Stimulated activated CD4-positive, alpha-beta T cell treated with anti-CD3 and anti-CD28 coated beads, TNF-alpha, amount 100 ng/mL, for 4 hours (primary cell): ENCODE data around the gene NOP9.
A peak's percentile ranks its signal among the peaks of the same experiment; 100 is the strongest.

Experiments
- DNase-seq, 3 experiments: peaks; one replicate each; pipeline ENCODE4 v3.0.0-alpha.2; 2020; ENCODE audit warnings: low read depth in 3 of 3

Gene NOP9

DNA sequence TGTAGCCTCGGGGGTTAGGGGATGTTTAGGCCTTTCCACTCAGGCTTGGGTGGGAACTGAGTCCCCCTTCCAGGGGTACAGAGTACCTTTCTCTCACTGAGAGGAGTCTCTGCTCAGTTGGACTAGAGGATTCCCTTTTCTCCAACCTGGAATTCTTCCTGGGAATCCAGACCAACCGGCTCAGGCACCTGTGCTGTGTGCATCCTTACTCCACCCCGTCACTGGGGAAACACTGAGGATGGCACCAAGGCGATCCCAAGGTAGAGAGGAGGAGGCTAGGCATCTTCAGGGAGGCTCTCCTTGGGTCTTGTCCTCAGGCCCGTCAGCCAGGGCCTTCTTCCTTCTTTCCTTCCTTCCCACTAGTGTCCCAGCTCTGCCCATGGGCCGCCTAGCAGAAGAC is 35.8 kb upstream of the NOP9 start:
- DNase-seq, result no peak

DNA sequence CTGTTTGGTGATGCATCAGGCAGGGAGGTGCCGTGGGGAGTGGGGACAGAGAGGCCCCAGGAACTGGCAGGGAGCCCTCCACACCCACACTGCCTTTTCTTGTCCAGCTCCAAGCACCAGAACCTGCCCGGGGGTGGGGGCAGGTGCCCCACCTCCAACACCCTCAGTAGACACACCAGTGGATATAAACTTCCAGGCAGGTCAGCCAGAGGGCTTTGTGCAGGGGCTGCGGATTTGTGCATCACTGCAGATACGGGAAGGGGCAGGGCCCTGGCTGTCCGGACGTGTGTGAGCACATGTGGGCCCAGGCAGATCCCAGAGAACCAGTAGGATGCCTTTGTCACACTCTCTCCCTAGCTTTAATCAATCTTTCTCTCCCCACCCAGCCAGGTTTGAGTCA is 35.4 kb upstream of the NOP9 start:
- no peak for DNase-seq

DNA sequence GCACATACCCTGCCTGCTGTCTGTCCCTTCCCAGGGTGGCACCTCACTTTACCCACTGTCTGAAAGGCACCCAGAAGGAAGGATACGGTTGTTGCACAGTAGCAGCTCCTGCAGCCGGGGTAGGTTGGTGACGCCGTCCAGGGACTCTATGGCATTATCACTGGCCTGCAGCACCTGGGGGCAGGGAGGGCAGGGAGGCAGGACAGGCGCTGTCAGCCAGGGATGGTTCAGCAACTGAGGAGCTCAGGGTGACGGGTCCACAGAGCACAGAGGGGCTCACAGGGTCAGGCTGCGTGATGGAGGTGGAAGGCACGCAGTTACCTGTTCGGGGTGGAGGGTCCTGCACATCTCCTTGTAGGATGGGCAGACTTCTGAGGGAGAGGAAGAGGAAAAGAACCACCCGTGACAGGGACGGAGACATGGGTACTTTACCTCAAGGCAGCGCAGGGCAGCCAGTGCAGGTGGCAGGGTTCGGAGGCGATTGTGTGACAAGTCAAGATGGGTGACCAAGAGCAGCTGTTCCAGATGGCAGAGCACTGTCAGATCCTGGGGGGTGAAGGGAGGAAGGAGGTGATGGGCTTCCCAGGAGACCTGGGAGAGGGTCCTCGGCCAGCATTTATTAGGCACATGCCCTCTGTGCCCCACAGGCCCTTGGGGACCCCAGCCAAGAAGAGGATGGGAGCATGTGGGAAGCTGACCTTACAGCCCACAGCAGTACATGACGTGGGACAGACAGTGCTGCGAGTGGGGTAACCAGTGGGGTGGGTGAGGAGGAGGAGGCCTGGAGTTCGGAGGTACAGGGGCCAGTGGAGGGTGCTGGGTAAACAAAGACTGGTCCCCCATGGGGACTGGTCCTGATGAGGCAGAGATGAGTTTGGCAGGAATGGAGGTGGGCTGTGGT is 33.1 kb upstream of the NOP9 start:
- DNase-seq, result no peak

DNA sequence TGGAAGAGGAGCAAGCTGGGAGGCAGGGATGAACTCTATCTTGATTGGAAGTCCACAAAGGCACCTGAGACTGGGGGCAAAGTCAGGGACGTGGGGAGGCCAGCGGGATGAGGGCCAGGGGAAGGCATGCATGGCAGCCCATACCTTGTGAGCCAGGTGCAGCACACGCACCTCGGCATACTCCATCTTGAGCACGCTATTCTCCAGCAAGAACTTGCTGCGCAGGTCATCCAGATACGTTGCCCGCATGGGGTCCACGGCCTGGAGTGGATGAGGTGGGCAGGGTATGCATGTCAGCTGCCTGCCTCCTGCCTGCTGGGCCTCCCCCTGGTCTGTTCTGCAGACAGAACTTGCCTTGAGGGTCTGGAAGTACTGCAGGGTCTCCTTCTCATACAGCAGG is 32.1 kb upstream of the NOP9 start:
- no peak for DNase-seq

DNA sequence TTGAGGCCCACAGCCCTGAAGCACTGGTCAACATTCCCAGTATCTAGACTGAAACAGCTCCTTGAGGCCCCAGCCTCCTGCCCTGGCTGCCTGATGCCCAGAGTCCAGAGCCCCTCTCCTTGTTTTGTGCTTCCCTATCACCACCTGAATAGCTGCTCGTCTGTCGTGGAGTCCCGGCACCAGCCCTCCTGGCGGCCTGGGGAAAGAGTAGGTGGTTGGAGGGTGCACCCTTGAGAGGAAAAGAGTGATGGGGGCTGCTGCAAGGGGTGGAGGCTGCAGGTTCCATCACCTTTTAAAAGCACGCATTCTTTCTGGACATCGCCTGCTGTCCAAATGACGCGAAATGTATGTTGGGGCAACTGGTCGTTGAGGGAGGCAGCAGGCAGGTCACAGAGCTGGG is 31.4 kb upstream of the NOP9 start:
- DNase-seq, result no peak

DNA sequence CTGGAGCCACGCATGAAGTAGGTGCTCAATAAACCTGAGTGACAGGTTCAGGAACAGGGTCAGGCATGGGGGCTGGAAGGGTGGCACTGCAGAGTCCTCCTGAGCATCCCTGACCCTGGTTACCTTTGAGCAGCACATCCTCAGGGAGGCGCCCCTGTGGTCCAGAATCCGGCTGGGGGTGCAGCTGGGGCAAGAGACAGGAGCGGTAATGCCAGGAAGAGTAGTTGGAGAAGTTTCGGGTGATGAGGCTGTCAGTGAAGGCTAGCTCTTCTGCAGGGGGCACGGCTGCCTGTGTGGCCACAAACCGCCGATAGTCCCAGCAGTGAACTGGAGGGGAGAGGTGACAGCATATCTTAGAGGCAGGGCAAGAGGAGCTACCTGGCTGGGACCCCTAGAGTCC is 30.3 kb upstream of the NOP9 start:
- DNase-seq, result no peak

DNA sequence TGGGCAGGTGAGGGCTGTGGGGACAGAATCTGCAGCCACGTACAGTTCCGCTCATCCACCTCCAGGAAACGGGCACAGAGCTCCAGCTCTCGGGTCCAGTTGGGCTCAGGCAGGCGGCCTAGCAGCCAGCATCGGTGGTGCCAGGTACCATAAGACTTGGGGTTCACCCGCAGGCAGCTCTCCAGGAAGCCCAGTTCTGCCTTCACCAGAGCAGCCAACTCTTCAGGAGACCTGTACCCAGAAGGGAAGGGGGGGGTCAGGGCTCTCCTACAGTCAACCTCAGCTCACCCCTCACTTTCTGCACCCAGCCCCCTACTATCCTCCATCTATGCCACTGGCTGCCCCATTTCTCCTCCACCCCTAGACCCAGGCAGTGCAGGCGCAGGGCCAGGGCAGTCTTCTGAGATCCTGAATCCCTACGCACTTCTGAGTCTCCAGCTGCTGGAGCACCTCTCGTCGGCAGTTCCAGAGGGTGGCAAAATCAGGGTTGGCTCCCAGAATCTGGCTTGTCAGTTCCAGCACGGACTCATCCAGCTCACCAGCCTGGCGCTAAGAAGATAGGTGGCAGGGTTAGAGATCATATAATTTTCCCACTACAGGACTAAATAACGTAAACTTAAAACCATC is 29.6 kb upstream of the NOP9 start:
- DNase-seq, result no peak

DNA sequence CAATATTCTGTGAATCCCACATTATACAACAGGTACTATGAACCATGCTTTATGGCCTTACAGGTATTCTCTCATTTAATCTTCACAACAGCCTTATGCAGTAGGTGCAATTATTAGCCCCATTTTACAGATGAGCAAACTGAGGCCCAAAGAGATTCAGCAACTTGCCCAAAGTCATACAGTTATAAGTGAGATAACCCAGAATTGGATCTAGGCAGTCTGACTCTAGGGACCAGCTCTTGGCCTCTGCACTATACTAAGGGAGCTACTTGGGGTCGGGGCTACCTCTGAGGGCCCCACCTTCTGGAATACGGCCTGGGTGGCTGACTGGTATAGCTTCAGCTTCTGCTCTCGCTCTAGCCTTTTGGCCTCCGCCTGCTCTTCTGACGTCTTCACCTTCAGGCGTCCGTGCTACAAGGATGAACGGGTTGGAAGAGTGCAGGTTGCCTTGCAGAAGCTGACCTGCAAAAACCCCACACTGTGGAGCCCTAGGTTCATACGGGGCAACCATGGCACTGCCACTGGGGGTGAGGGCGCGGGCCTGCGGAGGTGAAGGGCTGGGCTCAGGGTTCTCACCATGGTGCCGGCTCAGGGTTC is 29.0 kb upstream of the NOP9 start:
- DNase-seq, result no peak

DNA sequence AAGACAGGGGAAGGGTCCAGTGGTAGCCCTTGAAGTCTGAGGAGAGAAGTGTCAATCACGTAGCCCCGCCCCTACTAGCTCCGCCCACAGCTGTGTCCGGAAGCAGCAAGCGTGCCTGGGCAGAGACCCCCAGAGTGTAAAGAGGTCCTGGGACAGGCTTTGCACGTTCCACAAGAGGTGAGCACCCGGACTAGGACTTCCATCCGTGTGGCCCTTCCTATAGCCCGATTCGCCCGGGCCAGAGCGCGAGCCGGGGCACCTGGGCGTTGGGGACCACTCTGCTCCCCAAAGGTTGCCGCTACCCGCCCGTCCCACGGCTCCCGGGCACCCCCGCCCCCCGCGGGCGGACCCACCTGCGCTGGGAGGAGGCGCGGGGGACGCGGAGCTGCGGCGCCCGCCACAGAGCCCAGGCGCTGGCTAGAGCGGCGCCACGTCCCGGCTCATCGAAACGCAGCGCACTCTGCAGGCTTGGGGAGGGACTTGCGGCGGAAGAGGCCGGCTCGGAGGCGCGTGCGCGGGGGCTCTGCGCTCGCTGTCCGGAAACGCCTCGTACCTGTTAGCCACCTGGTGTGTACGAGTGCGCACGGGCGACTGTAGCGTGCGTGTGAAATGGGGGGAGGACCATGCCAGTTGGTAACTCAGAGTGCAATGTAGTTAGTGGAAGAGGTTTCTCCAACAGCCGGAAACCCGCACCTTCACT is 28.4 kb upstream of the NOP9 start, which contains the start of gene RABGGTA:
RABGGTA (minus strand) TSS at position 464 of the 700 bp plus-strand sequence. CDS start 482 bp downstream, outside the sequence.
- DNase-seq, result peak; percentile 71 to 85 (median 85)

DNA sequence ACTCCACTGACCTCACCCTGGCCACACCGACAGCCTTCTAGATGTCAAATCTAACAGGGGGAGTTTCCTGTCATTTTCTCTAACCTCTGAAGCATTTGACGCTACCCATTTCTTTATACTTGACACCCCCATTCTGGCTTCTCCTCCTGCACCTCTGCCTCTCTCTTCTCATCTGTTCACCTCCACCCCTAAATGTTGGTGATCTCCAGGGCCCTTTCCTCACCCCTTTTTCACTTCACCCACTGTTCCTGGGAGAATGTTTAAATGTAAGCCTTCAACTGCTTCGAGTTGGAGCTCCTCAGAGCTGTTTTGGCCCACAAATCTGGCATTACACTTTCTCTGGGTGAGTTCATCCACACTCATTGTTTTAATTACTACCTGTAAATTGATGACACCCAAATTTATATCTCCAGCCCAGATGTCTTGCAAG is 27.8 kb upstream of the NOP9 start:
- DNase-seq, result no peak

DNA sequence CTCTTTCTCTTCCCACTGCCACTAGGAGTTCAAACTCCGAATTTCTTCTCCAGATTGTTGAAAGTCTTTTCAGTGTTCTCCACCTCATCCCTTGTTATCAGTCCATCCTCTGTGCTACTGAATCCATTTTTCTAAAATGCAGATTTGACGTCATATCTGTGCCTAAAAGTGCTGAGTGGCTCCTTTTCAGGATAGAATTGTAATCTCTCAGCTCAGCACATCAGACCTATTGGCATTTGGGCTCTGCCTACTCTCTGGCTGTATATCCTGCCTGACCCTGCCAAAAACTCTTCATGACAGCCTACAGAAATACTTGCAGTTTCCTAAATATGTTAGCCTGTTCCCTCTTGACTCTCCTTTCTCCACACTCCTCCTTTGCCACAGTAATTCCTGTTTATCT is 27.2 kb upstream of the NOP9 start:
- DNase-seq, result no peak

DNA sequence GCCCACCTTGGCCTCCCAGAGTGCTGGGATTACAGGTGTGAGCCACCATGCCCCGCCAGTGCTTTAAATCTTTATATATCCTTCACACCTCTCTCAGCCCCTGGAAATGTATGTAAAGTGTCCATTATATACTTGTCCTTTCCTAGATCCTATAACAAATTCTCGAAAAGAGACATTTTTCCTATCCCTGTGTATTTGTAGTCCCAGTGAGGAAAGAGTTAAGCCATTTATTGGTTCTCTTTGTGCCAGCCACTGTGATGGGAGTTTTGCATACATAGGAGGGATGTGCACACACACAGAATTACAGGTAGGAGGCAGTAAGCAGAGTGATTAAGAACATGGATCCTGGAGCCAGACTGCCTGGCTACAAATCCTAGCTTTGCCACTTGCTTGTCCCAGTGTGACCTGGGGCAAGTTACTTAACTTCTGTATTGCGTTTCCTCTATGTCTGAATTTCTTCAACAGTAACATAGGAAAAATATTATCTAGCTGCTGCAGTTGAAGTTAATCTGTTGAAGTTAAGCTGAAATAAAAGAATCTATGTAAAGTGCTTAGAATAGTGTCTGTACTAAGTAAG is 26.1 kb upstream of the NOP9 start:
- DNase-seq, result no peak

DNA sequence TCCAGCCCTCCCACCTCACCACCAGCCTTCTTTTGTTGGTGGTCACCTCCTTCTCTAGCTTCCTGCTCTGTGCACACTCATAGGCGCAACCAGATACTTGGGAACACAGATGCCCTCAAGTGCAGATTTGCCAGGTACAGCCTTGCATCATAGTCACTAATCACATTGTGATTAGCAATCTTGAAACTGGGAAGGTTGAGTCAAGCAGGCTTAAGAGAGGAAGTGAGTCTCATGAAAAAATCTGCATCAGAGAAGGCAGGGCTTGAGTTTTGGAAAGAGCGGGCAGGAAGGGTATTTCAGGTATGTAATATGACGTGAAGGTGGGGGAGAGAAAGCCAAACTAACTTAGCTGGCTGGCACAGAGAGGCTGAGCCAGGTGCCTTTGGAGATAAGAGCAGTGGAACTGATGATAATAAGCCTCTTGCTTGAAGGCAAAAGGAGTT is 25.5 kb upstream of the NOP9 start:
- peak in 2 of 3 experiments; percentile 19 to 43 for DNase-seq

DNA sequence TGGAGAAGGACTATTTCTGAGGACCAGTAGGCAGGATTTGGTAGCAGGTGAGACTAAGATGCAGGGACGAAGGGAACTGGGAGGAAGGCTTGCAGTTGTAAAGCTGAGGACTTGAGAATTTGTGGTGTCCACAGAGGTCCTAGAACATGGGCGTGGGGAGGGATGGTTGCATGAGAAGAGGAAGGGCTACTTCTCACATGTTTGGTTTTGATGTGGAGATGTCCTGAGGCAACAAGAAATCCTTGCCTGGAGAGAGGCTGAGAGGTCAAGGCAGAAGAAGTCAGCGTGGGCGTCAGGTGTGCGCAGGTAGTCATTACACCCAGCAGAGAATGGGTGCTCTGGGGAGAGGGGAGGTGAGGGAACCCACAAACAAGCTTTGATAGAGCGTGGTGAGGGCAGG is 22.6 kb upstream of the NOP9 start:
- no peak for DNase-seq

DNA sequence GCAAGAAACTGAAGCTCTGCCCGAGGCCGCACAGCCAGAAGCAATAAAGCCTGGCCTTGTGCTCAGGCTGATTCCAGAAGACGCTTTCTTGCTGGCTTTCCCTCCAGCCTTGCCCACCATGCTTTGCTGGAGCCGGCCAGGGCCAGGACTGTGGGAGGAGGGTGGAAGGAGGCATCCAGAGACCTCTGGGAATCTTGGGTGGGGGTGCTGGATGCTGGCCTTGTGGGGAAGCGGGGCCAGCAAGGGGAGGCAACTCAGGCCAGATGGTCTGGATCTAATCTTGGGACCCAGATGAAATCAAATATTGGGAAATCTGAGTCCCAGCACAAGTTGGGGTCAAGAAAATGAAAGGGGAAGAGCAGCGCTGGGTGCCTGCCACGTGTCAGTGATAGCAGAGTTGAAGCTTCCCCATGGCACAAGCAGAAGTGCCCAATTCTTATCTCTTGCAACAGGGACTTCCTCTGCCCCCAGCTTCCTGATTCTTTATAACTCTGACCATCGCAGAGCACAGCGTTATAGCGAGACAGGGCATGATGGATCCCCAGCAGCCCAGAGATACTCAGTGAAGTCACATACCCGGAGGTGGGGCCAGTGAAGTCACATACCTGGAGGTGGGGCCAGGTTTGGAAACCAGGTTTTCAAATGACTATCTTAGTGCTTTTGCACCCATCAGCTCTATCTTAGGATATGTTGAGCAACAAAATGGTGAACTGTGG is 21.9 kb upstream of the NOP9 start:
- DNase-seq, result no peak

DNA sequence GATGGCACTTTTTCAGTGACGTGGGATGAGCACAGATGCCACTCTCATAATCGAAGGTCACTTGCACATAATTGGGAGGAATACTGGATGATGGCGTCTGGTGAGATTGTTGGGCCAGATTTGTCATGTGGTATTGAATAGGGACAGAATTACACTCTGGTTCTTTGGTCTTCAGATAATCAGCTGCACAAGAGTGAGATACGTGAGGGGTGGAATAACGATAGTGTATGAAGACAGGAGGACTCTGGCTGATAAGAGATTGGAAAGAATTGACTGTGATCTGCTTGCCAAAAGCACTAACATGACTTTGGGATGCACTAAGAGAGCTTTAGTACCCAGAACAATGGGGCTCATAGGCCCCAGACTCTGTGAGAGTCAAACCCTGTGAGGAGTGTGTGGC is 21.2 kb upstream of the NOP9 start:
- DNase-seq, result no peak

DNA sequence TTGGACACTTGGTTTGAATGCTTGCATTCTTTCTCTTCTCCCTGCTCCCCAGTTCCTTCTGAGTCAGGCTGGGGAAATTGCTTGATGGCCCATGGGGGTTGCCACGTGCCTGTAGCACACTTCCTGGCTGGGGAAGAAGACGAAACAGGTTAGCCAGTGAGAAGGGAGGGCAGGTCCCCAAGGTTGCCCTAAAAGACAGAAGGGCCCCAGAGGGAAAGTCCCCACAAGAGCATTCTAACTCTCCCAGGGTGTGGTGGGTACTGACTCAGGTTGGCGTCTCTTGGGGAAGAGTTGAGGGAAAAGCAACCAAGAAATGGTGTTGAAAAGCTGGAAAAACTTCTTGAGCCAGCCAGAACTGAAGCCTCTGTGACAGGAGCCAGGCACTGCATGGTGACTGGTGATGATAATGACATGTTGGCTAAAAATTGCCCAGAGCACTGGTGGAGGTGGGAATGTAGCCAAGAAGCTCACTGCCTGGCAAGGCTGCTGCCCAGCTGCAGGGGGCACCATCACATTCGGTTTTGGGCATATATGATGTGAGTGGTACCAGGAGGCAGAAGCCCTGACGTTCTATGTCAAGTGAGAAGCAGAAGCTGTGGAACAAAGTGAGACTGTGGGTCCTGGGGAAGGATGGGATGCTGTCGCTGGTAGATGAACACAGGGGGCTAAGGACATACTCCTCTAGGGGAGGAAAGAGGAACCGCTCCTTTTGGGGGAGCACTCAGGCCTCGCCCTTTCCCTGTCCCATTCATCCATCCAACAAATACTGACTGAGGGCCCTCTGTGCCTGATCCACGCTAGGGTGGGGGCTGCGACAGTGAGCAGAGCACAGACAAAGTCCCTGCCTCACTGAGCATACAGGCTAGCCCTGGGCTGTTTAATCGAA is 20.1 kb upstream of the NOP9 start:
- DNase-seq, result peak in 2 of 3 experiments; percentile 35 to 39

DNA sequence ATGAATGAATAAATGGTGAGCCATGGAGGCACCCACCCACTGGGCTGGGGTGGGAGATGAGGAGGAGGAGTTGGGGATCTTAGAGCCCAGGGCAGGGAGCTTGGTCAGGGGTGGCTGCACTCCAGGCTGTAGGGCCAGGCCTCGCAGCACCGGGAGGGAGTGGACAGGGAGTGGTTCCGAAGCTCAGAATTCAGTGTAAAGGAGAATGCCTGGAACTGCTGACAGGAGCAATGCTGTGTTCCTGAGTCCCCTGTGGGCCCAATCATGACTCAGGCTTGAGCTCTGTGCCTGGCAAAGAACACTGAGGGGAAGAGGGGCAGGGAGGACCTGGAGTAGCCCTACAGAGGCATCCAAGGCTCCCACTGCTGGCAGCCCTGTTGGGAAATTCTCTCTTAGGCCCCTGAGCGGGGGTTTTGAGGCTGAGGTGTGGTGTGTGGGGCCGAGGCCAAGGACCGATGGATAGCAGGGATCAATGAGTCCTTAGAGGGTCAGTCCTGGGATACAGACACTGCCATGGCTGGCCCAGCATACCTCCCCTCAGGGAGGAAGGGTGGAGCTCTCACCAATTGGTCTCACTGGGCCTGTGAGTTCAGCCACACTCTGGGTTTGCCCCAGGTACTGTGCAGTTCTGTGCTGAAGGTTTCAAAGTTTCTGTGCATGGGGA is 18.7 kb upstream of the NOP9 start:
- no peak for DNase-seq

DNA sequence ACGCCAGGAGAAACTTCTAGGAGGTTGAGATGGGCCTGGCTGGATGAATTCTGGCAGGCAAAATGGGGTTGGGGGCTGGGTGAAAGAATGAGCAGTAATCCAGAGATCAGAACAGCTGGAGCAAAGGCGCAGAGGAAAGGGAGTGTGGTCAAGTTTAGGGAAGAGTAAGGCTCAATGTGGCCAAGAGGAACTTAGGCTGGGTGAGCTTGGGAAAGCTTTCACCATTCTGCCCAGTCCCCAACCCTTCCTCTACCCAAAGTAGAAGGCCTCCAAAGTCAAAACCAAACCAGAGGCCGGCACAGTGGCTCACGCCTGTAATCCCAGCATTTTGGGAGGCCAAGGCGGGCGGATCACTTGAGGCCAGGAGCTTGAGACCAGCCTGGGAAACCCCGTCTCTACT is 18.0 kb upstream of the NOP9 start:
- no peak for DNase-seq

DNA sequence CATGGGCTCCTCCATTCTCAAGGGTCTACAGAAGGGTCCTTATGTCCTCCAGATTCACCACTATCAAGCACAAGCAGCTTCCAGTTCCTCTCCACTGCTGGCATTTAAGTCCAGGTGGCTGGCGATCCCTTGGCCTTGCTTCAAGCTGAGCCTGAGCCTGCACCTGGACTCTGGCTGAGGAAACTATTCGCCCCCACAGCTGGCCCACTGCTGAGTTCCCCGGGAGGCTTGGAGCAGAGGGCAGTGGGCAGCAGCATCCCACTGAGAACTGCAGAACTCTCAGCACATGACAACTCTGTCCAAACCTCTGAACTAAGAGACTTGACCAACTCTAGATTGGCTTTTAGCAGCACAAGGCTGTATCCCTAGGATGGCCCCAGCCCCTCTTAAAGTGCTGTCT is 16.9 kb upstream of the NOP9 start:
- DNase-seq, result no peak
